CD4-positive, alpha-beta T cell (primary cell): ENCODE results near the gene ANKS1B. TPM values are rescaled to one million over a fixed set of nuclear protein-coding genes. Genes with fewer than 3 reads are reported as not detected.
"Not testable (repeated sequence)": the region's sequence is repeated elsewhere in the genome, so short reads cannot be mapped to it uniquely, and the experiment has no call there.

Experiments used
- ATAC-seq: fragments of 200-7000 bp; cut with Tn5 transposase; one replicate; pipeline ENCODE4 v1.10.0; 2022; ENCODE audit warnings: mild to moderate bottlenecking; ENCODE audit not compliant: poor library complexity
- CTCF ChIA-PET: fragments of 350-600 bp; sonication (Branson Sonifier 250); formaldehyde crosslinking; loops from one replicate; lab custom pipeline; 2021; ENCODE audit warnings: antibody characterized with exemption, inconsistent platforms; lab: Charles Lee
- POLR2A ChIA-PET: fragments of 350-600 bp; sonication (Branson Sonifier 250); formaldehyde crosslinking; loops from one replicate; lab custom pipeline; 2021; ENCODE audit warnings: antibody characterized with exemption, inconsistent platforms; lab: Charles Lee
- DNase-seq, 14 experiments: peaks; one replicate each; pipeline ENCODE4 v3.0.0-alpha.2; 2013 to 2020; ENCODE audit warnings: mixed read lengths in 2 of 14
- H3K27ac ChIP-seq, 2 donors: one replicate each; pipeline versions ENCODE4 v1.5.1 to v1.7.0; 2013; ENCODE audit warnings: low read length in 2 of 2, low read depth in 1 of 2, mild to moderate bottlenecking in 1 of 2
- H3K27me3 ChIP-seq, 2 experiments: 1 replicate in 1 of 2; 2 replicates in 1 of 2; pipeline versions ENCODE4 v1.6.1 to v1.7.0; 2013; ENCODE audit warnings: low read length in 2 of 2, control low read depth in 1 of 2, mild to moderate bottlenecking in 1 of 2, moderate library complexity in 1 of 2; ENCODE audit not compliant: insufficient read depth in 2 of 2, control insufficient read depth in 1 of 2
- H3K36me3 ChIP-seq: one replicate; pipeline ENCODE4 v1.6.1; 2013; ENCODE audit warnings: low read length, control low read depth; ENCODE audit not compliant: insufficient read depth
- H3K4me1 ChIP-seq: one replicate; pipeline ENCODE4 v1.6.1; 2013; ENCODE audit warnings: low read length, control low read depth; ENCODE audit not compliant: insufficient read depth
- H3K4me3 ChIP-seq: one replicate; pipeline ENCODE4 v1.5.1; 2013; ENCODE audit warnings: mild to moderate bottlenecking, low read length, moderate library complexity
- H3K9me3 ChIP-seq, 2 experiments: 1 replicate in 1 of 2; 2 replicates in 1 of 2; pipeline versions ENCODE4 v1.6.1 to v1.7.0; 2013; ENCODE audit warnings: low read length in 2 of 2, mild to moderate bottlenecking in 2 of 2, control low read depth in 1 of 2, moderate library complexity in 1 of 2; ENCODE audit not compliant: control insufficient read depth in 1 of 2, insufficient read depth in 1 of 2
- H3K27ac Mint-ChIP-seq: one replicate; pipeline ENCODE4 v1.8.0; 2020; ENCODE audit warnings: mixed read lengths
- H3K27me3 Mint-ChIP-seq: one replicate; pipeline ENCODE4 v1.8.0; 2021; ENCODE audit warnings: mixed read lengths
- H3K36me3 Mint-ChIP-seq: one replicate; pipeline ENCODE4 v1.8.0; 2021; ENCODE audit warnings: low read depth, mixed read lengths
- H3K4me1 Mint-ChIP-seq: one replicate; pipeline ENCODE4 v1.8.0; 2021; ENCODE audit warnings: low read depth, mixed read lengths
- H3K4me3 Mint-ChIP-seq: one replicate; pipeline ENCODE4 v1.8.0; 2020; ENCODE audit warnings: mild to moderate bottlenecking, mixed read lengths
- H3K9me3 Mint-ChIP-seq: one replicate; pipeline ENCODE4 v1.8.0; 2020; ENCODE audit warnings: mixed read lengths
- CTCF ChIP-seq: fragments of 200-600 bp; IDR thresholded peaks from one replicate; pipeline ENCODE4 v1.8.0; 2022; ENCODE audit warnings: antibody characterized with exemption, mild to moderate bottlenecking
- intact Hi-C, 2 experiments: fragments of 100-400 bp; cut with DNase I in 1 of 2; cut with micrococcal nuclease in 1 of 2; formaldehyde crosslinking; loops; one replicate each; pipeline versions ENCODE4 v1.15.1 to v1.9.0; 2023 to 2025; cut with DNase I, micrococcal nuclease
- total RNA-seq, 174 experiments: library from RNA in 2 of 174; stranded (reverse) in 2 of 174; gene quantifications; one replicate each; pipeline ENCODE4 v1.2.3 and lab custom pipeline; 2021 to 2026

Gene ANKS1B
- total RNA-seq, 2 experiments from 2014 or later, result 0.16 to 1.1 TPM

GRCh38 chr12:98845957-98846356 is 1138.8 kb downstream of the ANKS1B start:
- DNase-seq (no peak), ATAC-seq (no peak)
- no peaks in the 10 kb centered on the region for H3K36me3 ChIP-seq
- intact Hi-C loops, result no loop called here
- no peaks in the 10 kb centered on the region for H3K4me1 ChIP-seq
- no peaks in the 10 kb centered on the region for H3K9me3 Mint-ChIP-seq
- H3K27me3 ChIP-seq, result peaks cover 0 to 6% of the 10 kb centered on the region in 2 experiments
- POLR2A ChIA-PET, result no interaction called here
- CTCF ChIA-PET, result no interaction called here
- H3K4me3 Mint-ChIP-seq, result no peak overlapping the region
- H3K9me3 ChIP-seq, result no peaks in the 10 kb centered on the region
- no peak overlapping the region for H3K4me3 ChIP-seq
- H3K36me3 Mint-ChIP-seq, result no peaks in the 10 kb centered on the region
- TF ChIP-seq CTCF, result no peak
- H3K4me1 Mint-ChIP-seq, result no peaks in the 10 kb centered on the region
- H3K27me3 Mint-ChIP-seq, result peaks cover 26% of the 10 kb centered on the region
- no peak overlapping the region for H3K27ac Mint-ChIP-seq
- no peak overlapping the region for H3K27ac ChIP-seq

- no peak overlapping the region for H3K27ac Mint-ChIP-seq
- CTCF ChIA-PET, result no interaction called here
- no peak for TF ChIP-seq CTCF
- H3K27me3 Mint-ChIP-seq, result peaks cover 31% of the 10 kb centered on the region
- H3K36me3 Mint-ChIP-seq, result no peaks in the 10 kb centered on the region
- no peaks in the 10 kb centered on the region for H3K4me1 Mint-ChIP-seq
- peaks cover 0 to 6% of the 10 kb centered on the region in 2 experiments for H3K27me3 ChIP-seq
- POLR2A ChIA-PET, result no interaction called here
- no peak overlapping the region for H3K27ac ChIP-seq
- no peak overlapping the region for H3K4me3 ChIP-seq
- H3K4me1 ChIP-seq, result no peaks in the 10 kb centered on the region
- no peak overlapping the region for H3K4me3 Mint-ChIP-seq
- intact Hi-C loops, result no loop called here
- no peaks in the 10 kb centered on the region for H3K9me3 Mint-ChIP-seq
- no peaks in the 10 kb centered on the region for H3K36me3 ChIP-seq
- H3K9me3 ChIP-seq, result no peaks in the 10 kb centered on the region
- no peak for DNase-seq
- no peak for ATAC-seq
Observed at GRCh38 chr12:98840325-98840724, 1144.4 kb downstream of the ANKS1B start.

GRCh38 chr12:98838231-98838647 is 1146.5 kb downstream of the ANKS1B start:
- Mint-ChIP-seq H3K27ac (no peak overlapping the region), H3K27me3 (peaks cover 34% of the 10 kb centered on the region), H3K4me3 (no peak overlapping the region), H3K4me1 (no peaks in the 10 kb centered on the region), H3K9me3 (no peaks in the 10 kb centered on the region), H3K36me3 (no peaks in the 10 kb centered on the region)
- no peak for TF ChIP-seq CTCF
- no peaks in the 10 kb centered on the region for H3K4me1 ChIP-seq
- H3K27ac ChIP-seq, result no peak overlapping the region
- no peaks in the 10 kb centered on the region for H3K36me3 ChIP-seq
- ChIA-PET CTCF (no interaction called here), POLR2A (no interaction called here)
- no peak for ATAC-seq
- no peak for DNase-seq
- no peaks in the 10 kb centered on the region for H3K9me3 ChIP-seq
- peaks cover 4 to 6% of the 10 kb centered on the region in 2 experiments for H3K27me3 ChIP-seq
- no peak overlapping the region for H3K4me3 ChIP-seq
- intact Hi-C loops, result no loop called here

- H3K9me3 ChIP-seq, H3K4me3 ChIP-seq, POLR2A ChIA-PET, ATAC-seq, H3K27ac ChIP-seq, H3K4me3 Mint-ChIP-seq, intact Hi-C loops, H3K9me3 Mint-ChIP-seq, H3K36me3 ChIP-seq, H3K4me1 ChIP-seq, DNase-seq, H3K4me1 Mint-ChIP-seq, H3K27ac Mint-ChIP-seq, H3K36me3 Mint-ChIP-seq, CTCF ChIA-PET, H3K27me3 ChIP-seq: not testable (repeated sequence)
- H3K27me3 Mint-ChIP-seq, result peaks cover 35% of the 10 kb centered on the region
Observed at GRCh38 chr12:98837134-98837752, 1147.5 kb downstream of the ANKS1B start.
